Measurements from ENCODE around the gene RPP30.
"Not testable (repeated sequence)": the region's sequence is repeated elsewhere in the genome, so short reads cannot be mapped to it uniquely, and the experiment has no call there.

RPP30 gene

DNA sequence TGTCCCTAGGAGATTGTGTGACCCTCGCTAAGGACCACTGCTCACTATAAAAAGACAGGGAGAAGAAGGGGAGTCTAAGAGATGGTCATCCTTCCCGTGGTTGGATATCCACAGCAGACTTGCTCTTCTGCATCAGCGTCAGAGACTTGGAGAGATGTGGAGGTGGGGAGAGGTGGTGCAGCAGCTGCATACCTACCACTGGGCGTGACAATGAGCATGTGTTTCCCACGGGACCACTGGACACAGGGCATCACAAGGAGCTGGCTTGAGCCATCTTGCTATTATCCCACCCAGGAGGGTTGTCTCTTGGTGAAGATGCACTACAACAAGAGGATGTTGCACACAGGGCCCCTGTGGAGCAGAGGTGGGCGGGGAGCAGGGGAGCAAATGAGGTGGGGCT is 67.9 kb downstream of the RPP30 start:
- DNase-seq (ENCODE audit: low read depth in 1 of 2, low spot score in 1 of 2): no peak

GRCh38 chr10:90942980-90943379 is 71.2 kb downstream of the RPP30 start:
- DNase-seq (ENCODE audit: low read depth in 1 of 2, low spot score in 1 of 2): not testable (repeated sequence)

- no peak for DNase-seq (ENCODE audit: low read depth in 1 of 2, low spot score in 1 of 2)
These were observed 73.0 kb downstream of the RPP30 start for GRCh38 chr10:90944749-90945148.

DNA sequence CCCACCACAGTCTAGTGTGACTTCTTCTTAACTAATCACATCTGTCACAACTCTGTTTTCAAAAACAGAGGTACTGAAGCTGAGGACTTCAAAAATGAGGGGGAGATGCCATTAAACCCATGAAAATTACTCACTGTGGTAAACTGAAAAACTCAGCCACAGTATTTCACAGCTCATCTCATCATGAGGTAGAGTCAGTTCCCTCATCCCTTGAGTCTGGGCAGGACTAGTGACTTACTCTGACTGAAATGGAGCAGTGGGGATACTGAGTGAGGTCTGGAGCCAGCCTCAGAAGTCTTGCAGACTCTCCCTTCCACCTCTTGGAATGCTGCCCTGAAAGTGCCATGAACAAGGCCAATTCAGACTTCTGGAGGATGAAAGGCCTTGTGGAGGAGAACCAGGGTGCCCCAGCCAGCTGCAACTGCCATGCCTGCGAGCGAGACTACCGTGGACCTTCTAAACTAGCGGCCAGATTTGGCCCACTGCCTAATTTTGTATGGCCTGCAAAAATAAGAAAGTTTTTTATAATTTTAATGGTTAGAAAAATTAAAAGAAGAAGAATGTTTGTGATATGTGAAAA is 73.8 kb downstream of the RPP30 start:
- DNase-seq (ENCODE audit: low read depth in 1 of 2, low spot score in 1 of 2): no peak

DNA sequence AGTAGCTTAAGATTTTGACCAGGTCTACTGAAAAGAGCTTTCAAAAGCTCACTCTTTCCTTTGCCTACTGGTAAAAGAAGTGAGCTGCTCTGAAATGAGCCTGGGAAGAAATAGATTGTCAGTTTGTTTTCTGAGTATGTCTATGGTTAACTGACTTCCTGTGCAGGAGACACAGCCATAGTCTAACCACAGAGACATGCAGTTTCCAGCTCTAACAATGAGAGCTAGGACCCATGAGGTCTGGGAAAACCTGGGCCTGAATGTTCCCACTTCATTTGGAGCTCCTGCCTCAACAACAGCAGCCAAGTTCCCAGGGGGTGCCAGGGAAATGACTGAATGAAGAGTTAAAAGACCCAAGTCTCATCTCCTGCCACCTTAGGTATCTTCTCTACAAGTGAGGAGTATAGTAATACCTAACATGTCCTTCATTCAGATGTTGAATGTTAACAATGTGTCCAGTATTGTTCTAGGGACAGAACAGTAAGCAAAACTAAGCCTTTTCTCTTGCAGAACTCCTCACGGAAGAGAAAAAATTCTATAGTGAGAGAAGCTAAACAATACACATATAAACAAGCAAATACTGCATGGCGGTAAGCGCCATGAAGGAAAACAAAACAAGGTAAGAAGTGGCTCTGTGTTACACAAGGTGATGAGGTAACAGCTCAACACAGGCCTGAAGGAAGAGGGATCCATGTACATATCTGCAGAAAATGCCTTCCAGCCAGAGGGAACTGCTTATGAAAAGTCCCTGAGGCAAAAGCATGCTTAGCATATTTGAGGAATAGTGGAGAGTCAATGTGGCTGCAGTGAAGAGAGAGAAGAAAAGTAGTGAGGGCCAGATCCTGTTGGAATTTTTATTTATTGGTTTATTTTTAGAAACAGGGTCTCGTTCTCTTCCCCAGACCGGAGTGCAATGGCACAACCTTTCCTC is 75.5 kb downstream of the RPP30 start:
- DNase-seq (ENCODE audit: low read depth in 1 of 2, low spot score in 1 of 2): no peak

Measured in activated T-helper 1 cell treated with anti-CD3 and anti-CD28 coated beads, Interleukin-2, amount 50 U/mL, for 16 hours (primary cell).